ENCODE measurements around the gene HAP1. TPM values are rescaled to one million over a fixed set of nuclear protein-coding genes. Genes with fewer than 3 reads are reported as not detected.

The HAP1 gene
- total and polyA plus RNA-seq, 8 donors = 0.16 to 0.90 (median 0.64) TPM

DNA sequence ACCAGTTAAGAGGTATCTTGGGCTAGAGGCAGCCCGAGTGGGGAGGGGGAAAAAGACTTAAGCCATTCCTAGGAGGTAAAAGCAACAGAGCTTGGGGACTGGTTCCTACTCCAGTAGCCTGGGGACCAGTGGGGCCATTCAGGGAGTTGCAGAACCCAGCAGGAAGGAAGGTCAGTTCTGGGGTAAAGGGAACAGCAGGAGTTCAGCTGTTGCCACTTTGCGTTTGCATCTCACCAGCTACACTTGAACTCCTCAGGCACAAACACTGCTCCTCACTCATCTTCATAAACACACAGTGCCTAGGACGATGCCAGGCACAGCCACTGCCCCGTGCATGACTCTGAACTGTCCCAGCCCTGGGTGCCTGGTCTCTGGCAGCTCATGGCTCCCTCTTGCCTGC, 4.0 kb downstream of the HAP1 start:
- Histone ChIP-seq H3K4me3 (no peak overlapping the region), H3K27ac (no peak overlapping the region), H3K4me1 (peaks cover 14 to 15% of the 10 kb centered on the region in 2 donors), H3K27me3 (peaks cover 32 to 56% of the 10 kb centered on the region in 2 donors), H3K36me3 (no peaks in the 10 kb centered on the region), H3K9me3 (no peaks in the 10 kb centered on the region)
- ATAC-seq (no peak), DNase-seq (no peak)
- intact Hi-C loops (cut with DNase I) = loop anchor here in 1 of 2 donors (10.0 kb wide), 1 partner anchor 74 kb away; no protein-coding TSS in a partner anchor
- TF ChIP-seq, protein P1, sequence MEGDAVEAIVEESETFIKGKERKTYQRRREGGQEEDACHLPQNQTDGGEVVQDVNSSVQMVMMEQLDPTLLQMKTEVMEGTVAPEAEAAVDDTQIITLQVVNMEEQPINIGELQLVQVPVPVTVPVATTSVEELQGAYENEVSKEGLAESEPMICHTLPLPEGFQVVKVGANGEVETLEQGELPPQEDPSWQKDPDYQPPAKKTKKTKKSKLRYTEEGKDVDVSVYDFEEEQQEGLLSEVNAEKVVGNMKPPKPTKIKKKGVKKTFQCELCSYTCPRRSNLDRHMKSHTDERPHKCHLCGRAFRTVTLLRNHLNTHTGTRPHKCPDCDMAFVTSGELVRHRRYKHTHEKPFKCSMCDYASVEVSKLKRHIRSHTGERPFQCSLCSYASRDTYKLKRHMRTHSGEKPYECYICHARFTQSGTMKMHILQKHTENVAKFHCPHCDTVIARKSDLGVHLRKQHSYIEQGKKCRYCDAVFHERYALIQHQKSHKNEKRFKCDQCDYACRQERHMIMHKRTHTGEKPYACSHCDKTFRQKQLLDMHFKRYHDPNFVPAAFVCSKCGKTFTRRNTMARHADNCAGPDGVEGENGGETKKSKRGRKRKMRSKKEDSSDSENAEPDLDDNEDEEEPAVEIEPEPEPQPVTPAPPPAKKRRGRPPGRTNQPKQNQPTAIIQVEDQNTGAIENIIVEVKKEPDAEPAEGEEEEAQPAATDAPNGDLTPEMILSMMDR (IDR thresholded peaks at IDR 0.05) = no peak

DNA sequence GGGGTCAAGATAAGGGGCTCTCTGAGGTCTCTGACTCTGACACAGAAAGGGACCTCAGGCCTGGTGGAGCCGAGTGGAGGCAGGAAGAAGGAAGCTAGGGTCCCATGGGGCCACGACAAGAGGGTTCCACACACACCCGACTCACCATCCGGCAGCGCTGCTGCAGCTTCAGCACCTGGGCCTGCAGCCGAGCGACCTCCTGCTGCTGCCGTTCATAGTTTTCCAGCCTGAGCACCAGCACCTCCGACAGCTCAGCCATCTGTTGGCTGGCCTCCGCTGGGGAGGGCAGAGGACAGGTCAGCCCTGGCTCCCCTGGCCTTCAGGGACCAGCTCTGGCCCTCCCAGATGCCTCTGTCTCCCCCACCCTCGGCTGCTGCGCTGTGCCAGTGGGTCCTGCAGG, 6.4 kb downstream of the HAP1 start:
- no peaks in the 10 kb centered on the region for H3K4me1 ChIP-seq
- H3K27me3 ChIP-seq = peaks cover 7 to 32% of the 10 kb centered on the region in 2 donors
- intact Hi-C loops (cut with DNase I) = no loop called here
- DNase-seq = no peak
- H3K27ac ChIP-seq = no peak overlapping the region
- H3K9me3 ChIP-seq = no peaks in the 10 kb centered on the region
- no peak overlapping the region for H3K4me3 ChIP-seq
- TF ChIP-seq, protein P1 (IDR thresholded peaks at IDR 0.05) = no peak
- H3K36me3 ChIP-seq = no peaks in the 10 kb centered on the region
- no peak for ATAC-seq

DNA sequence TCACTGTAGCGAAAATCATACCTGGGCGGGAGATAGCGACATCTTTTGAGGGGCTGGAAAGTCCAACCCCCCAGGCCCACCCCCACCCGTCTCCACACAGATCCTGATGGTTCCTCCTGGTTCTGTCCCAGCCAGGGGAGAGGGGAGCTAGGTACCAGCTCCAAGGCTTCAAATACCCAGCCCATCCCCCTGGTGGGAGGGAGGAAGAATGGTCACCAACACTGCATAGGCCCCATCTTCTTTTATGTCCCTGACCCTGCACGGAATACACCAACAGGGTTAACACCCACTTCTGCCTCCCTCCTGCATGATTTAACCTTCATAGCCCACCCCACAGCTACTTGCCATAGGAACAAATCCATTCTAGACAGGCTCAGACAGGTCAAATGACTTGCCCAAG, 9.3 kb downstream of the HAP1 start:
- DNase-seq (no peak), ATAC-seq (no peak)
- intact Hi-C loops (cut with DNase I) = no loop called here
- Histone ChIP-seq H3K4me1 (no peaks in the 10 kb centered on the region), H3K27me3 (peaks cover 0 to 2% of the 10 kb centered on the region in 2 donors), H3K36me3 (no peaks in the 10 kb centered on the region), H3K27ac (no peak overlapping the region), H3K9me3 (no peaks in the 10 kb centered on the region), H3K4me3 (no peak overlapping the region)
- TF ChIP-seq, protein P1 (IDR thresholded peaks at IDR 0.05) = no peak

DNA sequence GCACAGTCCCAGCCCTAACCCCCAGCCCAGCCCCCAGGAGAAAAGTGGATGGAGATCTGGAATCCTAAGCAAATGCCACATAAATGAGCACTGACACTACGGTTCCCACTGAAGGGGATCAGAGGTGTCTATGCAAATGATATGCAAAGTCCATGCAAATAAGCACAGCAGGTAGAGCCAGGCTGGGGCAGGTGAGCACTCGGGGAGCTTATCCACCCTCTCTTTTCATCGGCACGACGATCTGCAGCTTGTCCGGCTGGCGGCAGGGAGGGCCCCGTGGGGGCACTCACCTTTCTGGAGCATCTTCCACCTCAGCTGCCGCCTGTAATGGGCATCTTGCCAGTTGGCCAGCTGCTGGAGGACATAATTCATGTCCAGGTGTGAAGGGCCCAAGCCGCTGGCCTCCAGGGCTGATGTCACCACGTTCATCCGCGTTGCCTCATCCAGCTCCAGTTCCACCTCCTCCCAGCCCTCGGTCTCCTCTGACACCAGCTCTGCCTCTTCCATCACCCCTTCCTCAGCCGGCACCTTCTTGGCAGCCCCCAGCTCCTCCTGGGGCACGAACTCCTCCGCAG, 9.9 kb downstream of the HAP1 start:
- TF ChIP-seq, protein P1 (IDR thresholded peaks at IDR 0.05) = no peak
- no peaks in the 10 kb centered on the region for H3K36me3 ChIP-seq
- H3K27me3 ChIP-seq = no peaks in the 10 kb centered on the region
- no peak for DNase-seq
- no peaks in the 10 kb centered on the region for H3K4me1 ChIP-seq
- no peak overlapping the region for H3K4me3 ChIP-seq
- H3K27ac ChIP-seq = no peak overlapping the region
- no peak for ATAC-seq
- intact Hi-C loops (cut with DNase I) = no loop called here
- H3K9me3 ChIP-seq = no peaks in the 10 kb centered on the region

DNA sequence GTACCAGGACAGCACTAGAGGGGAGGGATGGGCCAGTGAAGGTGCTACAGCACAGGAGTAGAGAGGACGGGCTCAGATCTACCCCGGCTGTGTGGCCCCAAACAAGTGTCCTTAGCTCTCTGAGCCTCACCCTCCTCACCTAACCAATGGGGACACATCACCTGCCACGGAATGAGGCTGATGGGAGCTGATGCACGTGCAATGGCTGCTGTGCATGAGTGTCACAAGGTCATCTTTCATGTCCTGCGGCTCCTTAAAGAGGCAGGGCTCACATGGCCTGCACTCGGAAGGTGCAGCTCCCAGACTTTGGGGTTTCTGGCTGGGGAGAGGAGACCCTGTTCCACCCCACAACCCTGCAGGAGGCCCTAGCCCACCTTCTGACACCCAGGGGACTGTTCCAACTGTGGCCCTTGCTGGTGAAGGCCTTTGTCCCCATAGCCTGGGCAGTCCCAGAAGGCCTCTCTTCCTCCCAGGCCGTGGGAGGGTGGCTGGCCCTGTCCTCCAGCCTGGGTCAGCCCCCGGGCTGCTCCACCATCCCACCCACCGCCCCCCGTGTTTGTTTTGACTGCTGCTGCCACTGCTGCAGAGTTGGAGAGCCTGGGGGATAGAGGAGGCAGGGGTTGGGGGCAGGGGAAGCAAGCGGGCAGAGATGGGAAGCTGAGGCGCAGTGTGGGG, 10.5 kb downstream of the HAP1 start:
- Histone ChIP-seq H3K36me3 (no peaks in the 10 kb centered on the region), H3K27me3 (no peaks in the 10 kb centered on the region), H3K4me3 (no peak overlapping the region), H3K4me1 (no peaks in the 10 kb centered on the region), H3K27ac (no peak overlapping the region), H3K9me3 (no peaks in the 10 kb centered on the region)
- TF ChIP-seq, protein P1 (IDR thresholded peaks at IDR 0.05) = no peak
- intact Hi-C loops (cut with DNase I) = no loop called here
- no peak for DNase-seq
- ATAC-seq = no peak
